DMS79 treated with DMSO at 0.1 percent for 48 hours (cell line): Measurements from ENCODE around the gene NPLOC4.
"Not testable (repeated sequence)": the region's sequence is repeated elsewhere in the genome, so short reads cannot be mapped to it uniquely, and the experiment has no call there.

Experiments used
- DNase-seq: peaks from one replicate; lab custom pipeline; 2025; lab: John Stamatoyannopoulos, UW

NPLOC4 gene

DNA sequence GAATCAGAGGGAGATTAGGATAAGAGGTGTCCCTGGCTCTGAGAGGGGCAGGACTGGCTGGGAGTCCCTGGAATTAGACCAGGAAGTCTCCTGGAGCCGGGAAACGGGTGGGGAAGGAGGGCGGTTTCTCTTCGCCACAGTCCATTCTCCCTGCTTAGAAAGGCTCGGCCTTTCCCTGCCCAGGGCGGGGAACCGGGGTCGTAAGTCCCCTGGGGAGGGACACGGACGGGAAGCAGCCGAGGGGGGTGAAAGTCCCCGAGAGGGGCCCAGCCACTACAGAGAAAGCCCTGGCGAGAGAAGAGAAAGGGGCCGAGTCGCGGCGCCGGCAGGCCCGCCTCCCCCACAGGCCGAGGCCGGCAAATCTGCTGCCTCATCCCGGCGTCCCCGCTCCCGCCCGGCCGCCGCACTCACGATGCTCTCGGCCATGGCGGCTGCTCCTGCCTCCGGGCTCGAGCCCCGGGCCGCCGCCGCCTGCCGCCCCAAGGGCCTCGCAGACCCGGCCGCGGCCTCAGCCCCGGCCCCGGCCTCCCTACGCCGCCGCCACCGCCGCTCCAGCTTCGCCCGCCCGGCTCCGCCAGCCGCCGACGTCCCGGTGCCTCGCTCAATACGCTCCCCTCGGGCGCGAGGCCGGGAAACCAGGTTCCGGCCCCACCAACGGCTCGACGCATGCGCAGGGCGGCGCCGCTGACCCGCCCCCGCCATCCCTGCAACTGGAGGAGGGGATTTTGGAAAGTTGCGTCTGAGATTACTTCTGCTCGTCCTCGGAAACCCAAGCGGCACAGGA lies at the start of gene NPLOC4, which contains the start of gene TSPAN10:
Gene NPLOC4, minus strand, starts transcription at position 608 of the 784 bp plus-strand sequence. Its CDS starts 182 bp downstream, at position 426.
Gene TSPAN10, plus strand, starts transcription at position 692 of the 784 bp plus-strand sequence. CDS start 5,217 bp downstream, outside the sequence.
- peak; percentile 36 for DNase-seq

GRCh38 chr17:81686614-81687013 lies 49.7 kb upstream of the NPLOC4 start:
- DNase-seq, result no peak

- DNase-seq, result no peak
Observed at GRCh38 chr17:81685108-81685507, 48.2 kb upstream of the NPLOC4 start.

DNA sequence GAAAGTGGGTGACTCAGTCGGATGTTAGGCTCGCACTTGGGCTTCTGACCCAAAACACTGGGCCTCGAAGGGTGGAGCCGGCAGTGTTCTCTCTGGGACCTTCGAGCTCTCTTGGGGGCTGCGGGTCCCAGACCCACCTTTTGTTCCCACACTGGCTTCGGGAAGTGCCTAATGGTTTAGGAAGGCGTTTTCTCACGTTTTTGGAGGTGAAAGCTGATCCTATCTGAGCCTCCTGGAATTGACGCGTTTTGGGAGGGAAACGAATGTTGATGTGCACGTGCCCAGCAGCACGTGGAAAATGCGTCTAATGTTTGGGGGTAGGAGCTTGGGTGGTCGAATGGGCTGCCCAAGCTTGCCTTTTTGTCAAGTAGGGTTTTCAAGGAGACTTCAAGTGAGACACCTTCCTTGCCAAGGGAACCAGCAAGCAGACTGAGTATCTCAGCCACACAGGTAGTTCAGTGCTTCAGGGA lies 47.6 kb upstream of the NPLOC4 start:
- no peak for DNase-seq

DNA sequence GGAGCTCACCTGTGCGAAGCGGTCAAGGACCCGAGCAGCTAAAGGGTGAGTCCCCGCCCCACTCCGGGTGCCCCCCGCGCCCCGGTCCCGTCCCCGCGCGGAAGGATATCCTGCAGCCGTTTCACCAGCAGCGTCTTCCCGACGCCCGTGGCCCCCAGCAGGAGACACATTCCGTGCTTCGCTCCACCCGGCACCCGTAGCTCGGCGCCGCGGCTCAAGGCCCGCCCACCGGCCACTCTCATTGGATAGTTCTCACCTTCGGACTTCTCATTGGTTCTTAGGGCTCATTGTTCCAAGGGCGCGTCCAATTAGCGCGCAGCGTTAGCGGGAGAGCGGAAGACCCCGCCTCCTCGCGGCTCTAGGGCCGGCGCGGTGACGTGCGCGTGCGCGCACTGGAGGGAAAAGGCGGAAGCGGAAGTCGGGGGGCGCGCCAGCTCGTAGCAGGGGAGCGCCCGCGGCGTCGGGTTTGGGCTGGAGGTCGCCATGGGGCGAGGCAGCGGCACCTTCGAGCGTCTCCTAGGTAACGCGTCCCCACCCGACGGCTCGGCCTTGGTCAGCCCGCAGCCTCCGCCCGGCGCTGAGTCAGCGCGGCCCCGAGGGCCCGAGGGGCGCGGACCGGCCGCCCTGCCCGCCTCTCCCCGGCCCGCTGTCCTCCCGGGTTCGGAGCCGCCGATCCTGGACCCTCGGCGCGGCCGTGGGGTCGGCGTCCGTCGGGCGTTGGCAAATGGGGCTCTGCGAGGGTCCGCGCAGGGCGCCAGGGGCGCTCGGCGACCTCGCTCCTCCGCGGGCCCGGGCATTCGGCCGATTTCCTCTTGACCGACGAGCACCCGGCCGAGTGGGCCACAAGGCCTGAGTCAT lies 46.9 kb upstream of the NPLOC4 start, which contains the start of the genes ARL16 and HGS:
Gene ARL16, minus strand, starts transcription at position 214 of the 858 bp plus-strand sequence. Its CDS starts 44 bp downstream, at position 170.
Gene HGS, plus strand, starts transcription at position 428 of the 858 bp plus-strand sequence. Its CDS starts 56 bp downstream, at position 484.
- DNase-seq, result peak; percentile 84

DNA sequence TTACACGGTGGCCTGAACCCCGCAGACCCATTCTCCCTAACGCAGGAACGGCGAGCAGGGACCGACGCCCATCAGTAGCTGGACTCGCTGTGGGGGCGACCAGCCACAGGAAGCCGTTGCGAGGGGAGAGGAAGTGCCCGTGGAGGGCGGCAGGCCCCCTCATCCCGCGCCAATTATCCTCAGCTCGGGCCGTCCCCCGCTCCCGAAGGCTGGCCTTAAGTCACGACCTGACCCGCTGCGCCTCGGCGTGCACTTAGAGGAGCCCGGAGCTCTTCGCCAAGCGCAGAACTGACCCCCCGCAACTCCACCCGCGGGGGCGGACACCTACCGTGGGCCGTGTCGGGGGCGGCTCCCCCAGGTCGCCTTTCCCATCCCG lies 46.3 kb upstream of the NPLOC4 start:
- DNase-seq, result no peak

DNA sequence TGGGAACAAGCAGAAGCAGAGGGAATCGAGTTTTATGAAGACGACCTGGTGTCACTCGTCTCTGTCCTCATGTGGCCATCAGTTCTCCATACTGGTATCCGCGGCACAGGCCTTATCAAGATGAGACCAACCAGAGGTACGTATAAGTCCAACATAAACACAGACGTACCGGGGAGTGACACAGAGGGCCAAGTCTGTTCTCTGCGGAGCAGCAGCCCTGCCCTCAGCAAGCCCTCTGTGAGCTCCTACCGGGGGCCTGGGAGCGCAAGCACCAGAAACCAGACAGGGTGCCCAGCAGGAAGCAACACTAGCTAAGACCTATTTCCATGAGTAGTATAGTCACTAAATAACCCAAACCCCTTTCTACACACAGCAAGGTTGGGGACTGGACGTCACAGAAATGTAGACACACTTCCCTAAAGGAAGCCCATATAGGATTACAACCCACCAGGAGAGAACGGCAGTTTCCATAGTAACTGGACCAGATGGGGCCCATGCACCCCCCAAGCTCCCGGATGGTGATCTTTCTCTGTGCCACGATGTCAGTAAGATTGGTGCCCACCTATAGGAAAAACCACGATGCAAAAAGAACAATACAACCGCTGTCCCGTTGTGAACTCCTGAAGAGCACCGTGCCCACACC lies 45.8 kb upstream of the NPLOC4 start:
- no peak for DNase-seq

GRCh38 chr17:81681672-81682071 lies 44.8 kb upstream of the NPLOC4 start:
- peak; percentile 5 for DNase-seq

DNA sequence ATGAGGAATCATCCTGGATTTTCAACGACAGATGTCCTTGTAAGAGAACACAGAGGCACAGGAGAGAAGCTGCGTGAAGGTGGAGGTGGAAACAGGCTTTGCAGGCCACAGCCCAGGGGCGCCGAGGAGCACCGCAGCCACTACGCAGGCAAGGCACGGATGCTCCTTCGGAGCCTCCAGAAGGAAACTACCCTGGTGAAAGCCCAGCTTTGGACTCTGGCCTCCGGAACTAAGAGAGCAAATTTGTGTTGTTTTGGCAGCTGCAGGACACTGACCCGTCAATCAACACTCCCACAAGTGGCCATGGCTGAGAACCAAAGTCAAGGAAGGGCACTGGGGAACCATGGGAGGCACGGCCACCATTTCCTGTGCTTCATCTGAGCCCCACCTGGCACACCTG lies 43.2 kb upstream of the NPLOC4 start:
- no peak for DNase-seq

DNA sequence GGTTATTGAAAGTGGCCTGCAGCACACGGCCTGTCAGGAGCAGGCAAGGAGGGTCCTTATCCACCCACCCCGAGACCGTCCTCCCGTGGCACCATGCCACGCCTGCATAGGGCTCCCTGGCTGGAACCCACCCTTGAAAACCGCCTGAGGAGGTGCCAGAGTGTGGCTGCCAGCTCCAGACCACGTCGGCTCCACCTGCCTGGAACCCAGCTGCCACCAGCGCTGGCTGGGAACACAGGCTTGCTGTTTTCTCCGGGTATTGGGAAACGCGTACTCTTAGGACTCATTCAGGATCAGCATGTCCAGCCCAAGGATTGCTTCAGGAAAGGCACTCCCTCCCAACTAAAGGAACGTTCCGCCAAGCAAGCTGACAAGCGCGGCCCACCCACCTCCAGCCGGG lies 40.0 kb upstream of the NPLOC4 start:
- no peak for DNase-seq

- not testable (repeated sequence) for DNase-seq
Observed at GRCh38 chr17:81675515-81676221, 38.8 kb upstream of the NPLOC4 start.

DNA sequence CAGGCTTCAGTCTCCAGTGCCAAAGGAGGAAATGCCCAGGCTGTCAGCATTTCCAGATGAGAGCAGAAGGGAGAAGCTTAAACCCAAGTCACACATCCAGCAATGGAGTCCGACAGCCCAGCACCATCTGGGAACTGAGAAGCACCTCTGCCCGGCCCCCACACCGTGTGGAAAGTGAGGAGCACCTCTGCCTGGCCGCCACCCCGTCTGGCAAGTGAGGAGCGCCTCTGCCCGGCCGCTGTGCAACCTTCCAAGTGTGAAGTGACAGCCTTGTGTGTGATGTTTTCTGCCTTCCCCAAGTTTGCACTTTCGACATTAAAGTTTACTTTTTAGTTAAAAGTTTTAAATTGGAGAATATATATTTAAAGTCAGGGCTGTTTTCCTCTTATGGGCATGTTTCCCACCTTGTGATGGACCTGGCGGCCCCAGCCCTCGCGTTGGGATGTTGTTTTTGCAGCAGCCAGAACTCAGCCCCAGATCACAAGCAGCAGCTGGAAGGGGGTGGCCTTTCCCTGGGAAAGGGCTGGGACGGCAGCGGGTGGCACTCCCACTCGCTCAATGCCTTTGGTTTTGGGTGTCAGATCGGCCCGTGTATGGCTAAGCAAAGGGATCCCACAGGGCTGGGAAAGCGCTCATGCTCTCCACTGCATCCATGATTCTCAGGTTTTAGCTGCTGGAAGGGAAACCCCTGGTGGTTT lies 36.8 kb upstream of the NPLOC4 start:
- DNase-seq, result no peak

- no peak for DNase-seq
Observed at GRCh38 chr17:81672954-81673353, 36.0 kb upstream of the NPLOC4 start.

- no peak for DNase-seq
Observed at GRCh38 chr17:81672504-81672903, 35.6 kb upstream of the NPLOC4 start.

GRCh38 chr17:81667754-81668153 lies 30.8 kb upstream of the NPLOC4 start:
- no peak for DNase-seq

DNA sequence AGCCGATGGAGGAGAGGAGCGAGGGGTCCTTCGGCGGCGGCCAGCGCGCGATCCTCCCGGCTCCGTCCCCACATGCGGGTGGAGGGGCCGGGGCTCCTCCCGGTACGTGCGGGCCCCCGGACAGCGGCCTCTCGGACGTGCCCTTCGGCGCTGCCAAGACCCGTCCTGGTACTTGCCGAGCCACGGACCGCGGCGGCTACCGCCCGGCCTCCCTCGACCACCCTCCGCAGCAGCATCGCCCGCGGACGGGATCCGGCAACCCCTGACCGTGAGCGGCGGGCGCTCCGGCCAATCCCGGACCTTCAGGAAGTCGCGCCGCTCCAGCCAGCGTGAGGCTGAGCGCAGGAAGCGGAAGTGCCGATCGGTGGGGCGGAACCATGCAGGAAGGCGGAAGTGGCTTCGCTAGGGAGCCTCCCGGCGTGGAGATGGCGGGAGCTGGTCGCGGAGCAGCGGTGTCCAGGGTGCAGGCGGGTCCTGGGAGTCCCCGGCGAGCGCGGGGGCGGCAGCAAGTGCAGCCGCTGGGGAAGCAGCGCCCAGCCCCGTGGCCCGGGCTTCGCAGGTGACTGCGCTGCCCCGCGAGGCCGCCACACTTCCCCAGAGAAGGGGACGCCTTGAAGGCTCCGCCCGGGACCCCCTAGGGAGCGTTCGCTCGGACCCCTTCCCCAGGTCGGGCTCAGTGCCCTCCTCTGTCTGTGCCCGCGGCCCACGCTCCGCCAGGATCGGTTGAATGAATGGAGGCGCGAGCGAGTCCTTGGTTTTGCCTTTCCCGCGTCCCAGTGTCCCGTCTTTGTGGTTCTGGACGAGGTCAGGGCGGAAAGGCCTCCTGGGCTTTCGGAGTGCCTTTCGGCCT lies 29.7 kb upstream of the NPLOC4 start, which contains the start of the genes CCDC137 and OXLD1:
Gene CCDC137, plus strand, starts transcription at position 396 of the 850 bp plus-strand sequence. Its CDS starts 30 bp downstream, at position 426.
Gene OXLD1, minus strand, starts transcription at position 264 of the 850 bp plus-strand sequence. Its CDS starts 28 bp downstream, at position 236.
- peak; percentile 65 for DNase-seq

DNA sequence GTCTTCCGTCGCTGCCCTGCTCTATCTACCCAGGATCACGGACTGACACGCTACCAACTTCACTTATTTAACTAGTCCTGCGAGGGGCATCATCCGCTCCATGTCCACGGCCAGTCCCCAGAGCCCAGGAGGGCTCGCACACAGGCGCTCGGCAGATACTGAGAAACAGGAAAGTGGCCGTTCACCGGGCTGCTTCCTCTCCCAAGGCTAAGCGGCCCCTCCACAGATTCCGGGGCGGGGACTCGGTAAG lies 29.1 kb upstream of the NPLOC4 start:
- peak; percentile 10 for DNase-seq

- DNase-seq, result no peak
Observed at GRCh38 chr17:81665205-81666091, 28.5 kb upstream of the NPLOC4 start.

DNA sequence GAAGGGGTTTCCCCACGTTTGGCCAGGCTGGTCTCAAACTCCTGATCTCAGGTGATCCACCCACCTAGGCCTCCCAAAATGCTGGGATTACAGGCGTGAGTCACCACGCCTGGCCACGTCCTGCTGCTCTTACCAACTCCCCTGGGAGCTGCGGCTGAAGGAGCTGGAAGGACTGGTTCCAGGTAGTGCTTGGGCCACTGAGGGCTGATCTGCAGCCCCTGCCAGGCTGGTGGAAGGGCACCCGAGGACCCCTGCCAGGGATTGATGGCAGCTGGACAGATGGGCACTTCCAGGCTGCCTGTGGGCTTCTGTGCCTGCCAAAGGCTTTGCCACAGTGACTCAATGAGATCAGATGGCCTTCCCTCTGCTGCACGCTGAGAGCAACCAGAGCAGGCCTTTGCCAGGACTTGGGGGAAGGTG lies 27.1 kb upstream of the NPLOC4 start:
- DNase-seq, result no peak
